CD8-positive, alpha-beta memory T cell (primary cell): ENCODE data around the gene PTCD3. TPM values are rescaled to one million over a fixed set of nuclear protein-coding genes. Genes with fewer than 3 reads are reported as not detected.

ENCODE experiments used
- CTCF ChIA-PET: fragments of 350-600 bp; sonication (Branson Sonifier 250); formaldehyde crosslinking; loops from one replicate; lab custom pipeline; 2021; ENCODE audit warnings: antibody characterized with exemption; lab: Charles Lee
- POLR2A ChIA-PET: fragments of 350-600 bp; sonication (Branson Sonifier 250); formaldehyde crosslinking; loops from one replicate; lab custom pipeline; 2021; ENCODE audit warnings: antibody characterized with exemption; lab: Charles Lee
- DNase-seq, 5 donors: peaks; one replicate each; pipeline versions ENCODE4 v3.0.0 to v3.0.0-alpha.2; 2020 to 2022; ENCODE audit warnings: mixed read lengths in 1 of 5
- H3K27ac ChIP-seq: one replicate; pipeline ENCODE4 v1.7.0; 2013; ENCODE audit warnings: low read depth, mild to moderate bottlenecking, low read length, moderate library complexity
- H3K27me3 ChIP-seq: 2 replicates; pipeline ENCODE4 v1.7.0; 2013; ENCODE audit warnings: low read length, mild to moderate bottlenecking; ENCODE audit not compliant: insufficient read depth, poor library complexity, severe bottlenecking
- H3K36me3 ChIP-seq: 2 replicates; pipeline ENCODE4 v1.7.0; 2013; ENCODE audit warnings: mild to moderate bottlenecking, low read length, moderate library complexity; ENCODE audit not compliant: insufficient read depth
- H3K4me1 ChIP-seq: 2 replicates; pipeline ENCODE4 v1.7.0; 2013; ENCODE audit warnings: mild to moderate bottlenecking, low read length, moderate library complexity; ENCODE audit not compliant: insufficient read depth
- H3K4me3 ChIP-seq: 2 replicates; pipeline ENCODE4 v1.7.0; 2013; ENCODE audit warnings: mild to moderate bottlenecking, low read length
- H3K9me3 ChIP-seq: 2 replicates; pipeline ENCODE4 v1.7.0; 2013; ENCODE audit warnings: mild to moderate bottlenecking, low read length
- H3K27ac Mint-ChIP-seq, 8 donors: one replicate each; pipeline ENCODE4 v1.8.0; 2020 to 2021; ENCODE audit warnings: mixed read lengths in 8 of 8, mild to moderate bottlenecking in 6 of 8, inconsistent platforms in 3 of 8, moderate library complexity in 3 of 8
- H3K27me3 Mint-ChIP-seq, 2 donors: one replicate each; pipeline ENCODE4 v1.8.0; 2020 to 2021; ENCODE audit warnings: mixed read lengths in 2 of 2, mild to moderate bottlenecking in 1 of 2, moderate library complexity in 1 of 2
- H3K36me3 Mint-ChIP-seq, 3 donors: one replicate each; pipeline ENCODE4 v1.8.0; 2020 to 2021; ENCODE audit warnings: mixed read lengths in 3 of 3, inconsistent platforms in 1 of 3, mild to moderate bottlenecking in 1 of 3
- H3K4me1 Mint-ChIP-seq, 3 donors: one replicate each; pipeline ENCODE4 v1.8.0; 2020 to 2021; ENCODE audit warnings: mixed read lengths in 3 of 3, inconsistent platforms in 1 of 3, mild to moderate bottlenecking in 1 of 3
- H3K4me3 Mint-ChIP-seq, 7 donors: one replicate each; pipeline ENCODE4 v1.8.0; 2020 to 2021; ENCODE audit warnings: mixed read lengths in 7 of 7, mild to moderate bottlenecking in 6 of 7, moderate library complexity in 4 of 7, inconsistent platforms in 2 of 7
- H3K9me3 Mint-ChIP-seq, 5 donors: one replicate each; pipeline ENCODE4 v1.8.0; 2020 to 2022; ENCODE audit warnings: mixed read lengths in 5 of 5, mild to moderate bottlenecking in 3 of 5, moderate library complexity in 2 of 5, inconsistent platforms in 1 of 5
- polyA plus RNA-seq: library from polyadenylated mRNA; unstranded; fragments of 300-500 nt; fragmentation: Illumina TruSeq; gene quantifications from one replicate; pipeline ENCODE4 v1.2.3, GENCODE V29; 2021
- total RNA-seq, 2 experiments: library from RNA; stranded (reverse); gene quantifications; one replicate each; pipeline ENCODE4 v1.2.3, GENCODE V29; 2021

Gene PTCD3
- total RNA-seq (100 to 1,000 TPM; 140 to 155 TPM), polyA plus RNA-seq (44.1 TPM)

DNA sequence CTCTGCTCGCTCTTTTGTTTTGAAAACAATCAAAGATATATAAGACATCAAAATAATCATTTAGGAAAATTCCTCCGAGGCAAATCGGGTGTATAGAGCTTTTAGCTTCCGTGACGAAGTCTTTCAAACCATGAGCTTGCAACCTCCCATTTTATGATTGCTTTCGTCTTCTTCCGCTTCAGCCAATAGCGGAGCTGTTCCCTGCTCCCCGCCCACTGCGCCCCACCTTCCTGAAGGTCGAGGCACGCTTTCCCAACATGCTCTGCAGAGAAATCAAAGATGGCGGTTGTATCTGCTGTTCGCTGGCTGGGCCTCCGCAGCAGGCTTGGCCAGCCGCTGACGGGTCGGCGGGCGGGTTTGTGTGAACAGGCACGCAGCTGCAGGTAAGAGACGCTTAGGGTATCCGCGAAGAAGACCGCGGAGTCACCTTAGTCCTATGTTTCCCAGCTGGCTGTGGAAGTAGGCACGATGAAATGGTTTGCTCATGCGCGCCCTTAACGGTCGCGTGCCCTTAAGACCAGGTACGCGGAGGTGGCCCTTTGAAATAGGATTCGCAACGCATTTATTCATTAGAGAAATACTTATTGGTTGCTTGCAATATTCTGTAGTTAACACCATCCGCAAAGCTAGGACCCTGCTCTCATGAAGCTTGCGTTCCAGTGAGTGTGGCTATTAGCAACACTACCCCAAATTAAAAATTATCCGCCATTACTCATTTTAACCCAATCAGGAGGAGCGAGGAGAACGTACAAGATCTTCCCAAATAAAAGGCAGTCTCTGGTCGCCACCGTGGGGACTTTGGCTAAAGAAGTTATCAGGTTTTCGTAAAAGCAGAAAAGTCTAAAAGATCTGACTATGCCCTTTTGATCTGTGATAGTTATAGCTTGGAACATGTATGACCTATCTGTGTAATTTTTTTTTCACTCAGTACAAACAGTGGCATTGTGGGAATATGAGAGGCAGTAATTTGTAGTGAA lies at the start of gene PTCD3:
PTCD3 (plus strand) TSS at position 267 of the 977 bp plus-strand sequence; CDS start at position 280, 13 bp downstream.
- H3K4me1 Mint-ChIP-seq, result peaks cover 58 to 88% (median 84%) of the 10 kb centered on the region in 3 donors
- no peaks in the 10 kb centered on the region for H3K27me3 ChIP-seq
- peak within 1 kb of the TSS; percentile 94 for H3K4me3 ChIP-seq
- H3K27me3 Mint-ChIP-seq, result no peaks in the 10 kb centered on the region
- ChIA-PET CTCF (interaction anchor here (0.6 to 2.3 kb wide), 11 partner anchors 13 to 469 kb away, joined by 3 to 12 read pairs (median 3); partner anchors contain the start of gene ST3GAL5), POLR2A (interaction anchor here (0.5 to 1.7 kb wide), 7 partner anchors 68 to 665 kb away, joined by 3 to 8 read pairs (median 5); partner anchors contain the start of genes C2orf68, KDM3A and MAT2A)
- DNase-seq, result peak; percentile 88 to 95 (median 91)
- H3K36me3 Mint-ChIP-seq, result peaks cover 5 to 60% (median 27%) of the 10 kb centered on the region in 3 donors
- H3K27ac ChIP-seq, result peak within 1 kb of the TSS; percentile 85
- H3K36me3 ChIP-seq, result peaks cover 15% of the 10 kb centered on the region
- no peaks in the 10 kb centered on the region for H3K9me3 Mint-ChIP-seq
- H3K9me3 ChIP-seq, result no peaks in the 10 kb centered on the region
- H3K4me1 ChIP-seq, result peaks cover 34% of the 10 kb centered on the region
- H3K4me3 Mint-ChIP-seq, result peak within 1 kb of the TSS; percentile 87 to 97 (median 92)
- H3K27ac Mint-ChIP-seq, result peak within 1 kb of the TSS; percentile 91 to 100 (median 99)

DNA sequence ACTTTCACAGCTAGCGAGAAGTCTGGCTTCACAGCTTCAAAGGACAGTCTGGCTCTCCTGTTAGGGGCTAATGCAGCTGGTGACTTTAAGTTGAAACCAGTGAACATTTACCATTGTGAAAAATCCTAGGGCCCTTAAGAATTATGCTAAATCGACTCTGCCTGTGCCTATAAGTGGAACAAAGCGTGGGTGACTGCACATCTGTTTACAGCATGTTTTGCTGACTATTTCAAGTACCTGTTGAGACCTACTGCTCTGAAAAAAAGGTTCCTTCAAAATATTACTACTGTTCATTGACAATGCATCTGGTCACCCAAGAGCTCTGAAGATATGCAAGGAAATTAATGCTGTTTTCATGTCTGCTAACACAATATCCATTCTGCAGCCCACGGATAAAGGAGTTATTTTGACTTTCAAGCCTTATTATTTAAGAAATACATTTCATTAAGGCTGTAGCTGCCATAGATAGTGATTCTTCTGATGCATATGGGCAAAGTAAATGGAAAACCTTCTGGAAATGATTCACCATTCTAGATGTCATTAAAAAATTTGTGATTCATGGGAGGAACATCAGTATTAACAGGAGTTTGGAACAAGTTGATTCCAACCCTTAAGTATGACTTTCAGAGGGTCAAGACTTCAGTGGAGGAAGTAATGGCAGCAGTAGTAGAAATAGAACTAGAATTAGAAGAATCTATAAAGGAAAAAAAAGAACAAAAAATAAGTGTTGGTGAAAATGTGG lies 49.3 kb upstream of the PTCD3 start:
- H3K9me3 Mint-ChIP-seq, result no peaks in the 10 kb centered on the region
- Histone ChIP-seq H3K4me1 (no peaks in the 10 kb centered on the region), H3K9me3 (no peaks in the 10 kb centered on the region), H3K27me3 (no peaks in the 10 kb centered on the region), H3K27ac (no peak overlapping the region), H3K36me3 (peaks cover 23% of the 10 kb centered on the region), H3K4me3 (no peak overlapping the region)
- H3K36me3 Mint-ChIP-seq, result peaks cover 10 to 74% (median 31%) of the 10 kb centered on the region in 3 donors
- H3K27ac Mint-ChIP-seq, result peak overlapping the region in 2 of 8 donors; percentile 42 to 62
- POLR2A ChIA-PET, result interaction anchor here (0.7 kb wide), 1 partner anchor 168 kb away, joined by 5 read pairs; the partner anchor contains the start of gene ST3GAL5
- peaks cover 0 to 1% (median 0%) of the 10 kb centered on the region in 3 donors for H3K4me1 Mint-ChIP-seq
- no peak overlapping the region for H3K4me3 Mint-ChIP-seq
- CTCF ChIA-PET, result interaction anchor here (1.3 to 1.6 kb wide), 2 partner anchors 23 to 229 kb away, joined by 3 to 7 read pairs; no protein-coding TSS in a partner anchor
- H3K27me3 Mint-ChIP-seq, result no peaks in the 10 kb centered on the region
- DNase-seq, result no peak

DNA sequence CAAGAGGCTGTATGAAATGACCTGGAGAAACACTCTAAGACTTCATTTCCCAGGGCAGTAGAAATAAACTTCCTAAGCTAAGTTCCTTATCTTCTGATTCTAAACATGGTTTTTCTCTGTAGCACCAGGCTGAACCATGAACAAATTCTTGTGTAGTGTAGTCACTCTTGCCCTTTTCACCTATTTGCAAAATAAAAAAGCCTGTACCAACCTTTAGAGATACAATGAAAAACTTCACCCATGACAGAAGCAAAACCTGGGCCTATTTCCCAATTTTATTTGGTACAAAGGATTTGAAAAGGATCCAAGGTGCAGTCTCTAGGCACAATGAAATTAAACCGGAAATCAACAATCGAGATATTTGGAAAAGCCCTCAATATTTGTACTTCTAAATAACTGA lies 44.0 kb upstream of the PTCD3 start:
- peak overlapping the region in 1 of 8 donors; percentile 43 for H3K27ac Mint-ChIP-seq
- H3K4me3 Mint-ChIP-seq, result no peak overlapping the region
- DNase-seq, result no peak
- Histone ChIP-seq H3K36me3 (peaks cover 18% of the 10 kb centered on the region), H3K4me3 (no peak overlapping the region), H3K4me1 (no peaks in the 10 kb centered on the region), H3K9me3 (no peaks in the 10 kb centered on the region), H3K27ac (no peak overlapping the region), H3K27me3 (no peaks in the 10 kb centered on the region)
- H3K9me3 Mint-ChIP-seq, result peaks cover 0 to 5% (median 2%) of the 10 kb centered on the region in 5 donors
- CTCF ChIA-PET, result no interaction called here
- POLR2A ChIA-PET, result no interaction called here
- H3K4me1 Mint-ChIP-seq, result peaks cover 1 to 4% (median 2%) of the 10 kb centered on the region in 3 donors
- peaks cover 38 to 77% (median 53%) of the 10 kb centered on the region in 3 donors for H3K36me3 Mint-ChIP-seq
- H3K27me3 Mint-ChIP-seq, result no peaks in the 10 kb centered on the region

DNA sequence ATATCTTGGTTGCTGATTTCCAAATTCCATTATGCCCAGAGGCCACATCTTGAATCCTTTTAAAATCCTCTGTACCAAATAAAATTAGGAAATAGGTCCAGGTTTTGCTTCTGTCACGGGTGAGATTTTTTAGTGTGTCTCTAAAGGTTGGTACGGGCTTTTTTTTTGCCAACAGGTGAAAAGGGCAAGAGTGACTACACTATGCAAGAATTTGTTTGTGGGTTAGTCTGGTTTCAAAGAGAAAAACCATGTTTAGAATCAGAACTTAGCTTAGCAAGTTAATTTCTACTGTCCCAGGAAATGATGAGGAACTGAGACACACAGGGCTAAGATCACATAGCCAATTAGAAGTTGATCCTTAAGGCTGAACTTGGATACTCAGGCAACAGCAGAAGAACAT lies 42.0 kb upstream of the PTCD3 start:
- Mint-ChIP-seq H3K27me3 (no peaks in the 10 kb centered on the region), H3K4me1 (peaks cover 11 to 21% (median 18%) of the 10 kb centered on the region in 3 donors), H3K36me3 (peaks cover 35 to 79% (median 52%) of the 10 kb centered on the region in 3 donors), H3K27ac (peak overlapping the region in 3 of 8 donors; percentile 19 to 75 (median 22)), H3K9me3 (peaks cover 0 to 5% (median 2%) of the 10 kb centered on the region in 5 donors), H3K4me3 (no peak overlapping the region)
- ChIA-PET POLR2A (no interaction called here), CTCF (interaction anchor here (0.7 to 1.1 kb wide), 2 partner anchors 15 to 16 kb away, joined by 3 read pairs; no protein-coding TSS in a partner anchor)
- peaks cover 14% of the 10 kb centered on the region for H3K4me1 ChIP-seq
- peaks cover 17% of the 10 kb centered on the region for H3K36me3 ChIP-seq
- DNase-seq, result no peak
- H3K4me3 ChIP-seq, result no peak overlapping the region
- H3K9me3 ChIP-seq, result no peaks in the 10 kb centered on the region
- H3K27me3 ChIP-seq, result no peaks in the 10 kb centered on the region
- H3K27ac ChIP-seq, result no peak overlapping the region

DNA sequence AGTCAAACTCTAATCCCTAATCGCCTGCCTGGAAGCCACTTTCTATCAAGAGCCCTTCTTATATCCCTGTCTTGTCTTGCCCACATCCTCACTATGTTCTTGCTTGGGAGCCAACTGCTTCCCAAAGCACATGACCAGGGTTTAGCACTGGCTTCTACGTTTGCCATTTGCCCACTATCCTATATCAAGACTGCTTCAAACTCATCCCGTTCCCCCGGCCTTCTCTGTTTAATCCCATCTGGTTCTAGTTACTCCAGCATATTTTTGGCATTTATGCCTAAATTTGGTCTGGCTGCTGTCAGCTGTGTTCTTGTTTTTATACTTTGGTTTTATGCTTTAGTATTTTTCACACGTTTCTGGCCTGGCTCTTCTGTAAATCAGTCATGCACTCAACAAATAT lies 40.5 kb upstream of the PTCD3 start:
- H3K27ac Mint-ChIP-seq, result peak overlapping the region in 2 of 8 donors; percentile 39 to 74
- CTCF ChIA-PET, result no interaction called here

DNA sequence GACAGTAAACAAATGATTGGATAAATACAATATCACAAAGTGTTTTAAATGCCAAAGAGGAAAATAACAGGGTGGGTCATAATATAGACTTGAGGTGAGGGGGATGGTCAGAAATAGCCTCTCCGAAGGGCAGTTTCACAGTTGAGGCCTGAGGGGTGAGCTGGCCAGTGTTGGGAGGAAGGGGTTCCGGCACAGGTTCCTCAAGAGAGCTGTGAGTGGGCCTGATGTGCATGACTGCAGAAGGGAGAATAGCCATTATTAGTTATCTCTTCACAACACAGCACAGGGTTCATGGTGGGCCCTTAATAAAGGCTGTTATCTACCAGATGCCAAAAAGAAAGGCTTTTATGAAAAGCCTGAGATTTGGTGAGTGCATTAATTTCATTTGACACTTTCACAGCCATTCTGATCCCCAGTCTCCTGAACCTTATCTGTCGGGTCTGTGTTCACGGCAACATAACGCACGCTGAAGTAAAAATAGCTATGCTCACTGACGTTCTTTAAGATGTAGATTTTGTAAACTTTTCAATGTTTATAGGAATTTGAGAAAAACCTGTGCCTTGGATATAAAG lies 39.9 kb upstream of the PTCD3 start:
- no peaks in the 10 kb centered on the region for H3K27me3 ChIP-seq
- H3K36me3 ChIP-seq, result peaks cover 24% of the 10 kb centered on the region
- H3K4me1 ChIP-seq, result peaks cover 18% of the 10 kb centered on the region
- no peaks in the 10 kb centered on the region for H3K9me3 ChIP-seq
- Mint-ChIP-seq H3K27ac (peak overlapping the region in 3 of 8 donors; percentile 43 to 82 (median 51)), H3K9me3 (peaks cover 0 to 5% (median 2%) of the 10 kb centered on the region in 5 donors), H3K27me3 (no peaks in the 10 kb centered on the region), H3K36me3 (peaks cover 46 to 84% (median 53%) of the 10 kb centered on the region in 3 donors), H3K4me1 (peaks cover 15 to 25% (median 18%) of the 10 kb centered on the region in 3 donors), H3K4me3 (no peak overlapping the region)
- H3K4me3 ChIP-seq, result no peak overlapping the region
- H3K27ac ChIP-seq, result no peak overlapping the region
- POLR2A ChIA-PET, result no interaction called here
- CTCF ChIA-PET, result no interaction called here
- DNase-seq, result no peak

More for the DNA sequence above, 40.5 kb upstream of the PTCD3 start:
- H3K36me3 ChIP-seq, result peaks cover 20% of the 10 kb centered on the region
- POLR2A ChIA-PET, result no interaction called here
- H3K27me3 Mint-ChIP-seq, result no peaks in the 10 kb centered on the region
- peaks cover 0 to 5% (median 2%) of the 10 kb centered on the region in 5 donors for H3K9me3 Mint-ChIP-seq
- H3K36me3 Mint-ChIP-seq, result peaks cover 41 to 84% (median 51%) of the 10 kb centered on the region in 3 donors
- no peak overlapping the region for H3K27ac ChIP-seq
- DNase-seq, result no peak
- H3K4me1 ChIP-seq, result peaks cover 18% of the 10 kb centered on the region
- no peak overlapping the region for H3K4me3 Mint-ChIP-seq
- no peaks in the 10 kb centered on the region for H3K27me3 ChIP-seq
- no peak overlapping the region for H3K4me3 ChIP-seq
- peaks cover 15 to 25% (median 18%) of the 10 kb centered on the region in 3 donors for H3K4me1 Mint-ChIP-seq
- no peaks in the 10 kb centered on the region for H3K9me3 ChIP-seq

DNA sequence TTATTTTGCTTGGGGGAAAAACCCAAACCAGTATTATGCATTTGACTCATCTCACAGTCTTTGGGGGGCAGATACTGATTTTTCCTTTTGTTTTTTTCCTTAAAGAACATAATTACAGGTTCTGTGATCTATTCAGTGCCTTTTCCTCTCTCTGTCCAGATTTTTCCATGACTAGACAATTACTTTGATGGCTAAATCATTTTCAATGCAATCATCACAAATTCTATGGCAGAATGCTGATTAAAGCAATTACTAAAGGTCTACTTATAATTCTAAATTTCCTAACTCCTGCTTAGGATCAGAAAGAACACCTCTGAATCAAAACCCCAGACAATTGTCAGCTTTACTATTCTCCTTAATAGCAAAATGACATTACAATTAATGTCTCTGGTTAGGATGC lies 39.1 kb upstream of the PTCD3 start:
- POLR2A ChIA-PET, result no interaction called here
- Histone ChIP-seq H3K9me3 (no peaks in the 10 kb centered on the region), H3K36me3 (peaks cover 25% of the 10 kb centered on the region), H3K4me1 (peaks cover 18% of the 10 kb centered on the region), H3K4me3 (no peak overlapping the region), H3K27ac (no peak overlapping the region), H3K27me3 (no peaks in the 10 kb centered on the region)
- Mint-ChIP-seq H3K27me3 (no peaks in the 10 kb centered on the region), H3K27ac (peak overlapping the region in 7 of 8 donors; percentile 7 to 82 (median 26)), H3K4me1 (peaks cover 17 to 25% (median 18%) of the 10 kb centered on the region in 3 donors), H3K36me3 (peaks cover 48 to 83% (median 54%) of the 10 kb centered on the region in 3 donors), H3K9me3 (peaks cover 0 to 5% (median 3%) of the 10 kb centered on the region in 5 donors), H3K4me3 (no peak overlapping the region)
- CTCF ChIA-PET, result interaction anchor here (1.6 to 2.3 kb wide), 3 partner anchors 13 to 239 kb away, joined by 9 to 11 read pairs (median 9); partner anchors contain the start of gene ST3GAL5
- no peak for DNase-seq
